ENCODE data around the gene VPS13D.
A peak's percentile ranks its signal among the peaks of the same experiment; 100 is the strongest.

DNA sequence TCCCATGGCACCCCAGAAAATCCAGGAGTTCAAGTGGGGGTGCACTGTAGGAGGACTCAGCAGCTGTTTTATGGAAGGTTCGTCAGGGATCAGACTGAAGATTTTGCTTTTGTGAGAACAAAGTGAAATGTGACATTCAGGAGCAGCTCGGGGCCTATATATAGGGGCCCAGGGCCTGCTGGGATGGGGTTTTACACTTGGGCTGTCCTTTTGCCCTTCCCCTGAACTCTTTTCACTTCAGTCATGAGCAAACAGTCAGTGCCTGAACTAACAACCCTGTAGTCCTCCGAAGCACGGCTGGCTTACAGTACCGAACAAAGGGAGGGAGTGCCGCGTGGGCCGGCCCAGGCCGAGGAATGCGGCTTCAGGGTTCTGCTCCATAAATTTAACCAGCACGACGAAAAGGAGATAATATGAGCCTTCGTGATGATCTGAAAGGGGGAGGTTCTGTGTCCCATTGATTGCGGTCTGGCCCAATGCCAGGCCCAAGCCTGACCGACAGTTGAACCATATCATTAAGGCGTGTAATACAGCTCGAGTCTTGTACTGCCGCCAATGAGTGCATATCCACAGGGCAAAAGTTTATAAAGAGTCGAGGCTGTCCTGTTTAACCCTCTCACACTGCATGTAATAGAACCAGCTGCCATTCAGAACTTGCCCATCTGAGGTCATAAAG lies 248.2 kb downstream of the VPS13D start:
- TF ChIP-seq, protein P1, sequence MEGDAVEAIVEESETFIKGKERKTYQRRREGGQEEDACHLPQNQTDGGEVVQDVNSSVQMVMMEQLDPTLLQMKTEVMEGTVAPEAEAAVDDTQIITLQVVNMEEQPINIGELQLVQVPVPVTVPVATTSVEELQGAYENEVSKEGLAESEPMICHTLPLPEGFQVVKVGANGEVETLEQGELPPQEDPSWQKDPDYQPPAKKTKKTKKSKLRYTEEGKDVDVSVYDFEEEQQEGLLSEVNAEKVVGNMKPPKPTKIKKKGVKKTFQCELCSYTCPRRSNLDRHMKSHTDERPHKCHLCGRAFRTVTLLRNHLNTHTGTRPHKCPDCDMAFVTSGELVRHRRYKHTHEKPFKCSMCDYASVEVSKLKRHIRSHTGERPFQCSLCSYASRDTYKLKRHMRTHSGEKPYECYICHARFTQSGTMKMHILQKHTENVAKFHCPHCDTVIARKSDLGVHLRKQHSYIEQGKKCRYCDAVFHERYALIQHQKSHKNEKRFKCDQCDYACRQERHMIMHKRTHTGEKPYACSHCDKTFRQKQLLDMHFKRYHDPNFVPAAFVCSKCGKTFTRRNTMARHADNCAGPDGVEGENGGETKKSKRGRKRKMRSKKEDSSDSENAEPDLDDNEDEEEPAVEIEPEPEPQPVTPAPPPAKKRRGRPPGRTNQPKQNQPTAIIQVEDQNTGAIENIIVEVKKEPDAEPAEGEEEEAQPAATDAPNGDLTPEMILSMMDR (IDR thresholded peaks at IDR 0.05): no peak
- TF ChIP-seq SIN3A (IDR thresholded peaks at IDR 0.05; ENCODE audit: borderline replicate concordance, low read depth, low read length): peak; percentile 32; the same call in 1 of the 2 replicates

All from SK-N-SH (cell line).